SKM-1 (cell line): ENCODE measurements around the gene NDUFV1.
"Not testable (repeated sequence)": the region's sequence is repeated elsewhere in the genome, so short reads cannot be mapped to it uniquely, and the experiment has no call there.

Experiments used
- DNase-seq: peaks from one replicate; lab custom pipeline; 2025; ENCODE audit not compliant: unreplicated experiment; lab: John Stamatoyannopoulos, UW

The NDUFV1 gene

DNA sequence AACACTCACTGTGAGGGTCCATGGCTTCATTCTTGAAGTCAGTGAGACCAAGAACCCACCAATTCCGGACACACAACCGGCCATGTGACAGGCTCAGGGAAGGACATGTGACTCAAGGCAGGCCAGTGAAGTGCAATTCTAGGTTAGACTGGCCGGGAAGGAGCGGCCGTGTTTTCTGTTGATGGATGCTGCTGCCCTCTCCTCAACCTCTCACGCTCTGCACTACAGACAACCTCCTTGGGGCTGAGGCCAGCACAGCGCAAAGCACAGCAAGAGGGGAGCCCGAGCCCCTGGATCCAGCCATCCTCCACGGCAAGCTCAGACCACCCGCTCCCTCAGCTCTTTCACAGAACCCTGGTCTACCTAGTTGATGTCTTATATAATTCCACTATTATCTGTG, 20.2 kb downstream of the NDUFV1 start:
- no peak for DNase-seq

DNA sequence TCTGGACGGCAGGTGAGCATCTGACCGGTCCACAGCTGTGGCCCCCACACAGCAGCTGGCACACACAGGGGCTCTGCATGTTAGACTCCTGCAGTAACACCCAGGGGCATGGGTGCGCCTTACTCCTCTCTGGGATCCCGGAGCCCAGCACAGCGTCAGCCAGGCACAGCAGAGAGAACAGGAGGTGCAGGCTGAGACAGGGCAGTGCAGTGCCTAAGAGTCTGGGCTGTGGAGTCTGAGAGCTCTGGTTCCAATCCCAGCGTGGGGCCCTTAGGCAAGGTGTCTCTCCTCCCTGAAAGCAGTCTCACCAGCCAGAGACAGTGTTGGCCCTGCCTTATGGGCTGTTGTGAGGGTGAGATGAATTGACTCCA, 20.7 kb downstream of the NDUFV1 start:
- no peak for DNase-seq

DNA sequence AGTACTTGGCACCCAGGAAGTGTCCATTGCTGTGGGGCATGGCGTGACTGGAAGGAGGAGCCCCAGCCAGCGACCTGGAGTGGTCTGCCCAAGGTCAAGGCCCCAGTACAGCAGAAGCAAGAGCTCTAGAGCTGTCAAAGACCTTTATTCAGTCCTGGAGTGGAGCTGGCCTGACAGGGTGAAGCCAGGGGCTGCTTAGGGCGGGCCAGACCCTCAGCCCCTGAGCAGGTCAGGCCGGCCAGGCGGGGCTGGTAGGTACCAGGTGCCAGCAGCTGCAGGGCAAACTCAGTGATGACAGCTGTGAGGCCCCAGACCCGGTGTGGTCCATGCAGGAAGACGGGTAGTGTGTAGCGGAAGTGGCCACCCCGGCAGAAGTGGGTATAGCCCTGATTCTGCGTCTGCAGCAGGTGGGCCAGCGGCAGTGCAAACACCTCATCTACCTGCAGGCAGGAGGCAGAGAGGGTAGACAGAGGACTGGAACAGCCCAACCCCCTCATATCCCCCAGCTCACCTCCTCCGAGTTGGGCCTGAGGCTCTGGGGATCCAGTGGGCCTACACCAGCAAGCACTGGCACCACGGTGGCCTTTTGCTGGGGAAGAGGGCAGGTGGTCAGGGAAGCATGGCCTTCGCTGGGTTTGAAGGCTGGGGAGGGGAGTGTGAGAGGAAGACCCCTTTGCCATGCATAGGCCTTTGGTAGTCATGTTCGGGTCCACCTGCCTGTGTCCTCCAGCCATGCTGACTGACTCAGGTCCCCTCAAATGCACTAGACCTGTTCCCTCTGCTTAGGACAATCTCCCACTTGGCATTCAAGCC, 21.3 kb downstream of the NDUFV1 start:
- no peak for DNase-seq

DNA sequence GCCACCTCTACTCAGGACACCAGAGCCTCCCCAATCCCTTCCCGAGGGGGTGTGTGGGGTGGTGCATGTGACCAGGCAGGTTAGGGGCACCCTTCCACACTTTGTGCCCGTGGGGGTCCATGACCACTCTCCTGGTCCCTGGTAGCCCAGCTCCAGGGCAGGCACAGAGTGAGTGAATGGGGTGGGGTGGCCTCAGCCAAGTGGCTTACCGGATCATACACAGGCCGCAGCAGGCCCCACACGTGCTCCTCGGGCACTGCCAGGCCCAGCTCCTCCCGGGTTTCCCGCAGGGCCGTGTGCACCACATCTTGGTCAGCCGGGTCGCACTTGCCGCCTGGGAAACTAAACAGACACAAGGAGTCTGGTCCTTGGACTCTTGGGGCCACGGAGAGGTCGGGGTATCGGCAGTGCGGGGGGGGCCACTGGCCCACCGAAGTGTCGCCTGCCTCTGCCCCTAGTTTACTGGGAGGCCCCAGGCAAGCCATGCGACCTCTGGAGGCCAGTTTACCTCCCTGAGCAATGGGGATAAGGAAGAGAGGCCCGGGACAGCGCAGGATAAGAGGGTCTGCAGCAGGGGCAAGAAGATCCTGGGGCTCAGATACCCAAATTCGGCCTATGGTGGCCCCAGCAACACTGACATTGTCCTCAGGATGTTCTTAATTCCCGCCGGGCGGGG, 22.1 kb downstream of the NDUFV1 start:
- DNase-seq, result no peak

DNA sequence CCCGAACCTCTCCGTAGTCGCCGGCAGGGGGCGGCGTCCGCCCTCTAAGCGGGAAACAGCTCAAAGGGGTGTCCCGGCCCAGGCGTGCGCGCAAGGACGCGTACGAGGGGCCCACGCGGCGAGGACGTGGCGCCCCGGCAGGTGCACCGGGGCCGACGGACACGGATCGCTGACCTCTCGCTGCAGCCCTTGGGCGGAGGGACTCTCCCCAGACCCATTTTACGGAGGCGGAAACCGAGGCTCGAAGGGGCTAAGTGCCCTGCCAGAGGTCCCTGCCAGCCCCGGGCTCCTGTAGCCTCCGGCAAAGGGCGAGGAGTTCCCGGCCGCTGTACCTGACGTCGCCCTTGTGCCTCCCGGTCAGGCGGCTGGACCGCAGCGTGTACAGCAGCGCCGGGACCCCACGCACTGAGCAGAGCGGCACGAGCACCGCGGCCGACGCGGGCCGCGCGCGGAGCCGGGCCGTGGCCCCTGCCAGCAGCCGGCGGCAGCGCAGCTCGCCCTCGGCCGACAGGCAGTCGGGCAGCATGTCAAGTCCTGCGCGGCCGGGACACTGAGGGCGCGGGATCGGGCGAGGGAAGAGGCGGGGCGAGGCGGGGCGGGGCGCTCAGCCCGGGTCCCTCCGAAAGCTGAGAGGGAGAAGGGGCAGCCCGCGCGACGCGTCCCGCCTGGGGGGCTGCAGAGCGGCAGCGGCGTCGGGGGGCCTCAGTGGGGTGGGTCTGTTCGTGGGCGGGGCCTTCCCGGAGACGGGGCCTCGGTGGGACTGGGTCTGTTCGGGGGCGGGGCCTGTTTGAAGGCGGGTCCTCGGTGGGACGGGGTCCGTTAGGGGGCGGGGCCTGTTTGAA, 22.9 kb downstream of the NDUFV1 start, which contains the start of gene NUDT8:
TSS of gene NUDT8 (minus strand) at position 552 of the 842 bp plus-strand sequence. CDS start at position 526, 26 bp downstream.
- DNase-seq, result peak; percentile 58

DNA sequence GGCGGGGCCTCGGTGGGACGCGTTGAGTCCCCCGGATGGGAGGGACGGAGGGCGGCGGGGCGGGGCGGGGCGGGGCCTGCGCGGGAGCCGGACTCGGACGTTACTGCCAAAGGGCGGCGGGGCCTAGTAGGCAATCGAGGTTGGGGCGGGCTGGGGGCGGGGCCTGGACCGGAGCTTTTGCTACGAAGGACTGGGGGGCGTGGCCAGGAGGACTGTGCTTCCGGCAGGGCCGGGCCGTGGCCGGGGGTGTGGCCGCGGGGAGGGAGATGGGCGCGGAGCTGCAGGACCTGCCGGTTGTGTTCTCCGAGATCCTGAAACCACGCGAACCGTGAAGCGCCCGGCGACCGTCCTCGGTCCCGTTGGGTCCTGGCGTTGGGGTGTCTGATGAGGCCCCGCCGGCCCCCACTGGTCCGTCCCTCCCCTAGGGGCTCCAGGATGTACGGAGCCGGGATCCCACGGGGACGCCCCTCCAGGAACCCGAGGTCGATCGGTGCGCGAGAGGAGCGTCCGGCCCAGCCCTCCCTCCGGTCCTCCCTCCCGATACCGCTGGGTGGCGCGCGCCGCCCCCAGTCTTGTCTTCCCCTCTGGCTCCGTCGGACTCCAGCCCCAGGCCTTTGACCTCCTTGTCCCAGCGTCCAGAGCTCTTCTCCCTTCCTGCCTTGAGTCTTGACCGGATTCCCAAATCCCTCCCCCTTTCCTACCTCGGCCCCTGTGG, 23.6 kb downstream of the NDUFV1 start:
- DNase-seq, result peak; percentile 91

DNA sequence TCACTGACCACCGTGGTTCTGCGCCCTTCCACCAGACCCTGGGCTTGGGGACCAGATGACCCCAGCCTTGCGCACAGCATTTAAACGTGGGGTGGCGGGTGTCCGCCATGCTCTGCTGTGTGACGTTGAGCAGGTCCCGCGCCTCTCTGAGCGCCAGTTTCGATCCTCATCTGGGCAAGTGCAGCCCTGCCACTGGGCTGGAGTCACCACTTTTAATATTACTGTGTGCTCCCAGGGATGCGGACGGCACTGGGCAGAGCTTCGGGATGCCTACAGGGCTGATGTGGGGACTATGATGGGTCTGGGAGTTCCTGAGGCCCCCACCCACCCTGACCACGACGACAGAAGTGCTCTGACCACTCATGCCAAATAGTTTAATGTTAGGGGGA, 24.2 kb downstream of the NDUFV1 start:
- DNase-seq, result no peak

DNA sequence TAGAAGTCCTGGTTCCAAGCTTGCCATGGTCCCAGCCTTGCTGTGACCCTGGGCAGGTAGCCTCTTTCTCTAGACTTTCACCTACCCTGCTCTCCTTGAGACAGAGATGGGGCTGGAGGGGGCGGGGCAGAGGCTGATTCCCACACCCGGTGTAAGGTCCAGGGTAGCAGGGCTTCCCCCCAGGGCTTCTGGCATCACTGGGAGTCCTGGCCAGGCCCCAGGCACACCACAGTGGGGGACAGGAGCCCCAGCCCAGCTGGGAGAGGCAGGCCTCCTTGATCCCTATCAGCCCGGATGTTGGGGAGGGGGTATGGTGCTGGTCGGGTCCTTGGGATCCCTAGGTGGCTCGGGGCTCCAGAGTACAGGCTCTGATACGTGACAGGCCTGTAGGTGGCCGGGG, 24.7 kb downstream of the NDUFV1 start:
- DNase-seq, result no peak

DNA sequence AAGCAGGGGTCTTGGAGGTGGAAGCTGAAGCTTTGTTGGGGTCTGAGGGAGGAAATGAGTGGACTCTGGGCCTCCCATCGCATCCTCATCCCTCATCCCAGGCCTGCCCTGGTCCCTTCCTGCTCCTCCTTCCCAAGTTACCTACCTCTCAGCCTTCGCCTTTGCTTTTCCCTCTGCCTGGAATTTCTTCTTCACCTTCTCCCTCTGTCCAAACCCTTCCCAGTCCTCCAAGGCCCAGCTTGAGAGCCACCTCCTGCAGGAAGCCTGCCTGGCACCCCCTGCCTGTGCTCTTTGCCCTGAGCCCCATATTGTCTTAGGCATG, 25.1 kb downstream of the NDUFV1 start:
- no peak for DNase-seq

DNA sequence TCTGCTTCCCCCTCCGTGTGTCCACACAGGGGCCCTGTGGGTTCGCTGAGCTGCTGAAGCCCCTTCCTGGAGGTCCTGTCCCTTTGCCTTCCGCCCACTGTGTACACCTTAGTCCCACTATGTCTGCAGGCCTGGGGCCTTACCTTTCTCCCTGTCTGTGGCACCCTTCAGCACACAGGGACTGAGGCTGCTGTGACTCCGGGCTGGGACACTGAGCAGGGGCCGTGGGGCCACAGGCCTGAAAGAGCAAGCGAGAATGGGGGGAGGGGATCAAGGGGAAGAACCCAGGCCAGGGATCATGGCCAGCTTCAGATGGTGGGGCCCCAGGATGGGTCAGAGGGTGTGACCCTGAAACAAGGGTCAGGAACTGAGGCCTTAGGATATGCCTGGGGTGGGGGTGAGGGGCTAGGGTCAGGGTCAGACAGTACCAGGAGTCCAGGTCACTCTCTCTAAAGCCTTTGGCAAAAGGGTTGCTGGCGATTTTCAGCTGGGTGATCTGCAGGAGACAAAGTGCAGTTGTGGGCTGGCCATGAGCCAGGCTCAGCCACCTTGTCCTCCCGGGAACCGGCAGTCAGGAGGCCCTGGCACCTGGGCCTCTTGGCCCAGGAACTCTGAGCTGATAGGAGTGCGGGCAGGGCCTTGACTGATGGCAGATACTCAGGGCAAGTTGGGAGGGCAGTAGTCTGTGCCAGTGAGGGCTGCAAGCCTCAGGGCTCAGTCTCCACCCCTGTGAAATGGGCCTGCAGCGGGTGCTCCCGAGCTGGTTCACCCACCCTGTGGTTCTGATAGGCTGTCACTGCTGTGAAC, 25.6 kb downstream of the NDUFV1 start:
- no peak for DNase-seq

DNA sequence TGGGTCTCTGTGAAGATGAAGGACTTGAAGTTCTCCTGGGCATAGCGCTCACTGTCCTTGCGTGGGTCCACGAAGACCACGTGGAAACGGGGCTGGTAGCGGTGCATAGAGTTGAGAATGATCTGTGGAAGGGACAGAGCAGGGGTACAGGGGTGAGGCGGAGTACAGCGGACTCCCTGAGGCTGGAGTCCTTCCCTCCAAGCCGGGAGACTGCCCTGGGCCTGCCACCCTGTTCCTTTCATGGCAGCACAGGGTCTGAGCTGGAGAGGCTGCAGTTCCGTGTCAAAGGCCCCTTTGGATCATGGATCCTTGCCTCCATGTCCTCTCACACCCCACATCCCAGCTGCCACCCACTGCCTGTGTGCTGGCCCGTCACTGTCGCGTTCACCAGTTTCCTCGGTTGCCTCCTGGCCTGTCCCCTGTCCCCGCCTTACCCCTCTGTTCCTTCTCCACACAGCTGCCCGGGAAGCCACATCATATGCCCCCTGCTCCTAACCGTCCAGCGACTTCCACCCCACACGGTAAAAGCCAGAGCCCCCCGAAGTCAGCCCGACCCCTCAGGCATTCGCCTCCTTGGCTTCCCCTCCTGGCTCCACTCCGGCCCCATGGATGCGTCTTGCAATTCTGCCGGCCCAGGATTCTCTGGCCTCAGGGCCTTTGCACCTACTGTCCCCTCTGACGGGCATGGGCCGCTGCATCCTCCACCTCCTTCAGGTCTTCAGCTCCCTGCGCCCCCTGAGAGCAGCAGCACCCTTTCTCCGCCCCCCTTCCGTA, 26.4 kb downstream of the NDUFV1 start:
- no peak for DNase-seq

DNA sequence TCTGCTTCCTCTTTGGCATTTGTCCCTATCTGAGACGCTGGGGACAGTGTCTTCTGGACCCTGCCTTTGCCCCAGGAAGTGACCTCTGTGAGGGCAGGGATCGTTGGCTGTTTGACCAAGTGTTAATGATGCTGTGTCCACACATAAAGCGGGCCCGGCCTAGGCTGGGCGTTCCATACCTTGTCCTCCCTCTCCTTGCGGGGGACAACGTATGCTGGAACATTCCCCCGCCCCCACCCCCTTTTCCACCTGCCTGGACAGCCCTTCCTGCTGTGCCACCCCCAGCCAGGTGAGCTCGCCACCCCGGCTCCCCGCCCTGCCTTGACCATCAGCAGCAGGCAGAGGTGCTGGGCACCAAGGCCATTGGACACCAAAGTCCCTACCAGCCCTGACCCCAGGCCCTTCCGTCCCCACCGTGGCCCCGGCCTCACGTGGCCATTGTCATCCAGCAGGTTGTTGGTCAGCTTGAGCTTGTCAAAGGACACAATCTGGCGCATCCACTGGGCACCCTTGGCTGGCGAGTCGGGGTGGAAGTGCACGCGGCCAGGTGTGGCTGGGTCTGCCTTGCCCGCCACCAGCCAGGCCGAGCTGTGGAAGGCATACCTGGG, 27.1 kb downstream of the NDUFV1 start:
- no peak for DNase-seq

DNA sequence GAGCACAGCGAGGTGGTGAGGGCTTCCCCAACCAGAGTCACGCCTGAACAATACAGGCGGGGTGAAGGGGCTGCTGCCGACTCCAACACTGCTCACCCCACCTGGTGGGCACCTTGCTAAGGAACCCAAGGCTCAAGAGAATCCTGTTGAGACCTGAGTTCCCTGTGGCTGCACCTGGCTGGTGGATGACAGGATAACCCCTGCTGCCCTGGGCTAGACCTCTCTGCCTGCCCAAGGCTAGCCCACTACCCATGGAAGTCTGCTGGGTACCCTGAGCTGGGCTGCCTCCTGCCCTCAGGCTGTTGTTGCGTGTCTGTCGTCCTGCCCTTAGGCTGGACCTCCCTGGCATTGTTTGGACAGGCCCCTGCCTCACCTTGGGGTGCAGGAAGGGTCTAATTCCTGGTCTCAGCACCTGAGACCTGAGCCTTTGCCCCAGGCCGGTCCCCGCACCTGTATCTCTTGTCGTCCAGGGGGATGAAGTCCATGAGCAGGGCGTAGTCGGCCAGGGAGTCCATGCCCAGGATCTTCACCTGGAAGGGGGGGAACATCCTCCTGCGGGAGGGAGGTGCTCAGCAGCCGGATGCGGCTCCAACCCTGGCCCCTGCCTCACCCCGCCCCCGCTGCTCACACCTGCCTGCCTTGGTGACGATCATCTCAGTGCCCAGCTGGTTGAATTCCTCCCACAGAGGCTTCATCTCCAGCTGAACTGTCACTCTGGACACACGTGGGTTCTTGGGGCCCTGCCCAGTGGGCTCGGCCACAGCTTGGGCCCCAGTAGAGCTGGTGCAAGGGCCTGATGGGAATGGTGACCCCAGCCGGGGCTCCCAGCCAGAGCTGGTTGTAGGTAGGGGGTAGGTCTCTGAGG, 27.9 kb downstream of the NDUFV1 start:
- no peak for DNase-seq

DNA sequence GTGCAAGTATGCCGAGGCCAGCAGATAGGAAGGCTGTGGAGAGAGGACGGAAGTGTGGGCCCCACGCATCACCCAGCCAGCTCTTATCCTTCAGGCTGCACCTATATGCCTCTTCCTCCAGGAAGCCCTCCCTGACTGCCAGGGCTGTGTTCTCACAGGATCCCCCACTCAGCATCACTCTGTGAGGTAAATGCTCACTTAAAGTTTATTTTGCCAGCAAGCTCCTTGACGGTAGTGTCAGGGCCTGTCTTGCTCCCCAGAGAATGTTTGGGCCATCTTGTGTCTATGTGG, 28.4 kb downstream of the NDUFV1 start:
- no peak for DNase-seq

DNA sequence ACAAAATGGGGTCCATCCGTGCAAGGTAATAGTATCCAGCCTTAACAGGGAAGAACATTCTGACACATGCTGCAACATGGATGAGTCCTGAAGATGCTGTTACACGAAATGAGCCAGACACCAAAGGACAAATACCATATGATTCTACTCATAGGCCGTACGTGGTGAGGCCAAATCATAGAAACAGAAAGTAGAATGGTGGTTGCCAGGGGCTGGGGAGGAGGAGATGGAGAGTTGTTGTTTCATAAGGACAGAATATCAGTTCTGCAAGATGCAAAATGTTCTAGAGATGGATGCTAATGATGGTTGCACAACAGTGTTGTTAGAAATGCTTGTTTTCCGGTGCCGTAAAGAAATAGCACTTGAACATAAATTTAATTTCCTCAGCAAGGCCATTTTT, 30.2 kb downstream of the NDUFV1 start:
- no peak for DNase-seq

DNA sequence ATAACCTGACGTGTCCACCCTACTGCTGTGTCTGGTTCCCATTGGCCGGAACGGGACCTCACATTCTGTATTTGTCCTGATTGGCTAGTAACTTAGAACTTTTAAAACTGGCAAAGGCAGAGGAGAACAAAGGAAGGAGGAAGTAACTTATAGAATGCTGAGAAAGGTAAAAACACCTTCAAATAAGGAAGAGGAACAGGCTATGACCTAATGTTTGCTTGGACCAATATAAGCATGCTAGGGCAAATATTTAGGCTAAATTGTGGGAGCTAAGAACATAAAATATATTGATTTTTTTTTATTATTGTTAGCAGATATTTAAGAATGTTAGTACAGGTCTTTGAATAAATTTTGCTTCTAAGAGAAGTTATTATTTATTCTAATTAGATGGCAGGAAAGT, 30.7 kb downstream of the NDUFV1 start:
- not testable (repeated sequence) for DNase-seq

DNA sequence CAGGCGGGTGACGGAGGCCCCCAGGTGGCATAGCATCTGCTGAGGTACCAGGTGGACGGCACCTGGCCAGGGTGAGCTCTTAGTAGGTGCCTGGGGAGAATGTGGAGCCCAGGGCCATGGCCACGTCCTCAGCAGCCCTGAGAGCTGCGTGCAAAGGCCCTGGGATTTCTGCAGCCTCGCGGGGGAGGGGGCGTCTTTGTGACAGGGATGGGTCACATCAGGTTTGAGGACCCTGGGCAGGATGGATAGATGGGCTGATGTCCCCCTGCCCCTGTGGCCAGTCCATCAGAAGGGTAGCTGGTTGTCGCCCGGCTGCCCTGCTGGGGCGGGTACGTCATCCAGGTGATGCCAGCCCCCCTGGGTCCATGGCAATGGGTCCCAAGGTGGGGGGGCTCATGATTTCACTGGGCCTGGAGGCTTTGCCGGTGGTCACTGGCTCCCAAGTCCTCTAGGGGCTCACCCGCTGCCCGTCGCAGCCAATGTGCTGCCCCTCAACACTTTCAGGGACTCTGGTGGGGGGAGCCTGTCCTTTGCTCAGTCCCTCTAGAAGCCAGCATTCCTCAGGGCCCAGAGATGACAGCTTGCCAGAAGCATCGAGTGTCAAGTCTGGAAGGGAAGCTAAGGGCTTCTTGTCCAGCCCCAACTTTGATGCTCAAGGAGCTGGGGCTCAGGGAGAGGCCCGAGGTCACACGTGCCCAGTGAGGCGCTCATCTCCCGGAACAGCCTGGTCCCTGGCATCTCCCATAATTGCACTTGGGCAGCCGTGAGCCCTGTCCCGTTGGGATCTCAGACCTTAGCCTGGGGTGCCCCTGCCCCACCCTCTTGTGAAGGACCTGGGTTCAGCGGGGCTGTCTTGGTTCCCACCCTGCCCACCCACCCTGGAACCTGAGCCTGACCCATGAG, 32.0 kb downstream of the NDUFV1 start:
- no peak for DNase-seq
